ENCODE measurements around the gene PTPRR.
A peak's percentile ranks its signal among the peaks of the same experiment; 100 is the strongest.

Gene PTPRR

DNA sequence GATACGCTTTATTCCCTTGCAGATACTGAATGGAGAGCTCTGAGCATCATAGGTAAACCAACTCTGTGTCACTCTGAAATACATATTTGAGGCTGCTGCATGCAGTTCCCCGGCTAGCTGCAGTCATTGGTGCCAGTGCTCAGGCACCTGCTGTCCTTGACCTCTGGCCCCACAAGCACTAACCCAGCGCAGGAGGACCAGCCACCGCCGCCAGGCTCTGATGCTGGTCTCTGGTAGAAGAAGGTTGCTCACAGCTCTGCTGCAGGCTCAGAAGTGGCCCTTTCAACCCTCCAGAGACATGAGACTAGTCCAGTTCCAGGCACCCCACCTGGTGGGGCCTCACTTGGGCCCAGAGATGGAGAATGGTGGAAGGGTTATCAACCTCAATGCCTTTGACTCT lies 248.8 kb downstream of the PTPRR start:
- DNase-seq (ENCODE audit: low read depth), result no peak
- TF ChIP-seq, protein P1, sequence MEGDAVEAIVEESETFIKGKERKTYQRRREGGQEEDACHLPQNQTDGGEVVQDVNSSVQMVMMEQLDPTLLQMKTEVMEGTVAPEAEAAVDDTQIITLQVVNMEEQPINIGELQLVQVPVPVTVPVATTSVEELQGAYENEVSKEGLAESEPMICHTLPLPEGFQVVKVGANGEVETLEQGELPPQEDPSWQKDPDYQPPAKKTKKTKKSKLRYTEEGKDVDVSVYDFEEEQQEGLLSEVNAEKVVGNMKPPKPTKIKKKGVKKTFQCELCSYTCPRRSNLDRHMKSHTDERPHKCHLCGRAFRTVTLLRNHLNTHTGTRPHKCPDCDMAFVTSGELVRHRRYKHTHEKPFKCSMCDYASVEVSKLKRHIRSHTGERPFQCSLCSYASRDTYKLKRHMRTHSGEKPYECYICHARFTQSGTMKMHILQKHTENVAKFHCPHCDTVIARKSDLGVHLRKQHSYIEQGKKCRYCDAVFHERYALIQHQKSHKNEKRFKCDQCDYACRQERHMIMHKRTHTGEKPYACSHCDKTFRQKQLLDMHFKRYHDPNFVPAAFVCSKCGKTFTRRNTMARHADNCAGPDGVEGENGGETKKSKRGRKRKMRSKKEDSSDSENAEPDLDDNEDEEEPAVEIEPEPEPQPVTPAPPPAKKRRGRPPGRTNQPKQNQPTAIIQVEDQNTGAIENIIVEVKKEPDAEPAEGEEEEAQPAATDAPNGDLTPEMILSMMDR (IDR thresholded peaks at IDR 0.05; ENCODE audit: low read length, missing control alignments), result no peak

DNA sequence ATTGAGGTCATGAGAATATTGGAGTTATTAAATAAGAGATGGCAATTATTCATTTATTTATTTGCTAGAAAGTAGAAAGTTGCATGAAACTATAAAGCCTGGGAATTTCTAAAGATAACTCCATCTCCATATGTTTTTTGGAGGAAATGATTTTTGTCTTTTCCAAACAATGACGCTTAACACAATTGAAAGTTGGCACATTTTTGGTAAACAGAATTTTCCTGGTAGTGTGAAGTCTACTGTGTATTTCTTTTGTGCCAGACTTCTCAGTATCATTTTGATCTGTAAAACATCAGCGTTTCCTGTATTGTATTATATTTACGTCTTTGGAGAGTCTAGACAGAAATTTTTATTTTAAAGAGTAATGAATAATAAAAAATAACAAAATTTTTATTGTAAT lies 249.6 kb downstream of the PTPRR start:
- TF ChIP-seq, protein P1 (IDR thresholded peaks at IDR 0.05; ENCODE audit: low read length, missing control alignments), result no peak
- no peak overlapping the region for H3K4me3 ChIP-seq (replicated peaks; ENCODE audit: low read depth, low read length)
- DNase-seq (ENCODE audit: low read depth), result no peak

More for the DNA sequence above, 248.8 kb downstream of the PTPRR start:
- no peak overlapping the region for H3K4me3 ChIP-seq (replicated peaks; ENCODE audit: low read depth, low read length)

DNA sequence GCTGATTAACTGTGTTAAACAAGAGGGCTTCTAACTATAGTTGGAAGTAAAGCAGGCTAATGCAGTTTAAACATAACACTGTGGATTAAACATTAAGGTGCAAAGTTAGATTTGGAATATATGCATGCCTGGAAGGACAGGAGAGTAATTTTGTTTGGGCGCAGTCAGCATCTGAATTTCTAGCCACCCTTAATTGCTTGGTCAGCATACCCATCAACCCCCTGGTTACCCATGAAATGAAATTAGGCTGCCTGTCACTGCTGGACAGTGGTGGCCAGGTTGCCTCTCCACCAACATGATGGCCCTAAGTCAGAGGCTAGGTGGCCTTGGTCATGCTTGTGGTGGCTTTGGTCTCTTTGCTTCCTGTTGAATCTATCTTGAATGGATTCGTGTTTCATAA lies 253.3 kb downstream of the PTPRR start:
- TF ChIP-seq, protein P1 (IDR thresholded peaks at IDR 0.05; ENCODE audit: low read length, missing control alignments), result no peak
- no peak for DNase-seq (ENCODE audit: low read depth)
- no peak overlapping the region for H3K4me3 ChIP-seq (replicated peaks; ENCODE audit: low read depth, low read length)

DNA sequence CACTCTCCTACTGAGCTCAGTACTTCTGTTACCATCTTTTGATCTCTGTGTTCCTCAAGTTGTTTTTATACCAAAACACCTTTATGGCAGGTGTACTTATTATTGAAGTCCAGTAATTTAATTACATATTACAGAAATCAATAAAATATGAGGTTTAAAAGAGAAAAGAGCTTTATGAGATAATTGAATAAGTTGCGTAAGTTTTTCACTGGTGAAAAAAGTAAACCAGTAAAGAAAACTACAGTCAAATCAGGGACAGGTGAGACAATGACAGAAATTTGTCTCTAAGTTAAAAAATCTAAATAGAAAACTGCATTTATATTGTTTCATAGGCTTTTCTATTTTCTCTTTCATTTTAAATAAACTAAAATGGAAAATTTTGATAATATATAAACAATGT lies 254.2 kb downstream of the PTPRR start:
- TF ChIP-seq, protein P1 (IDR thresholded peaks at IDR 0.05; ENCODE audit: low read length, missing control alignments), result no peak
- H3K4me3 ChIP-seq (replicated peaks; ENCODE audit: low read depth, low read length), result no peak overlapping the region
- DNase-seq (ENCODE audit: low read depth), result no peak

DNA sequence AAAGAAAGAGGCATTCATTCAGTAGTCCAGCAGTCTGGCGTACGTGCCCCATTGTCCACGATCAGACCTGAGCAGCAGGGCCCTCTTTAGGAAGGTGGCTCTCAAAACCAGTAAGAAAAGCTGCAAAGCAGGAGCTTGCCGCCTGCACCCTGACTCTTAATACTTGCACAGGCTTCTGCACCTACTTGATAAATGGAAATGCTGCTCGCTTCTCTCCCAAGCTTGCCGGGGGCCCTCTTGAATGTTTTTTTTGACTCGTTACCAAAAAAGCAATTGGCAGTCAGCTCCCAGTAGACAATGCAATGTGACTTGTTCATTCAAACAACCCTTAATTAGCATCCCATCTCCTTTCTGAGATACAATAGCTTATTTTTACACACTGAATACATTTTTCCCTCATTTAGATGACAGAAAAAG lies 256.1 kb downstream of the PTPRR start:
- TF ChIP-seq, protein P1 (IDR thresholded peaks at IDR 0.05; ENCODE audit: low read length, missing control alignments), result no peak
- DNase-seq (ENCODE audit: low read depth), result peak; percentile 39
- no peak overlapping the region for H3K4me3 ChIP-seq (replicated peaks; ENCODE audit: low read depth, low read length)

GRCh38 chr12:70663838-70664237 lies 256.7 kb downstream of the PTPRR start:
- no peak for DNase-seq (ENCODE audit: low read depth)
- TF ChIP-seq, protein P1 (IDR thresholded peaks at IDR 0.05; ENCODE audit: low read length, missing control alignments), result no peak
- H3K4me3 ChIP-seq (replicated peaks; ENCODE audit: low read depth, low read length), result no peak overlapping the region

- H3K4me3 ChIP-seq (replicated peaks; ENCODE audit: low read depth, low read length), result no peak overlapping the region
- peak; percentile 81 for DNase-seq (ENCODE audit: low read depth)
- TF ChIP-seq, protein P1 (IDR thresholded peaks at IDR 0.05; ENCODE audit: low read length, missing control alignments), result no peak
Measured at GRCh38 chr12:70661466-70662161, 258.9 kb downstream of the PTPRR start.

Measured in fibroblast of pulmonary artery (primary cell).